ENCODE measurements around the gene ARMC3. TPM values are rescaled to one million over a fixed set of nuclear protein-coding genes. Genes with fewer than 3 reads are reported as not detected.

Gene ARMC3
- total RNA-seq, 1 experiment from 2014 or later: not detected

DNA sequence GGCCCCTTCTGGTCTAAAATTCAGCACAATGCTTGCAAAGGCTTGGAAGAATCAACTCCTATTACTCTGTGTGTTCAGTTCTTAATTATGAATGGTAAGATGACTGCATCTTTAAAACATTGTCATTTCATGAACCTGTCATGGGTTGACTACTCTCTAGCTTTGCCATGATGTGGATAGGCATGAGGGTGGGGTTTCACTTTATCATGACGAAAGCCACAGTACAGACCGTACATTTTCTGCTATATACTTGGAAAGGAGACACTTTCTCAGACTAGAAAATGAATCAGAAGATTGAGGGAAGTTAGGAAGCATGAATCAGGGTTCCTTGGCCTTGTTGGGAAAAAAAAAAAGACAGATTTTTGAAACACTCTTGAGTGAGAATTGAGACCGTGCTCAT is 147.8 kb downstream of the ARMC3 start:
- no peak for DNase-seq (ENCODE audit: low read depth)

DNA sequence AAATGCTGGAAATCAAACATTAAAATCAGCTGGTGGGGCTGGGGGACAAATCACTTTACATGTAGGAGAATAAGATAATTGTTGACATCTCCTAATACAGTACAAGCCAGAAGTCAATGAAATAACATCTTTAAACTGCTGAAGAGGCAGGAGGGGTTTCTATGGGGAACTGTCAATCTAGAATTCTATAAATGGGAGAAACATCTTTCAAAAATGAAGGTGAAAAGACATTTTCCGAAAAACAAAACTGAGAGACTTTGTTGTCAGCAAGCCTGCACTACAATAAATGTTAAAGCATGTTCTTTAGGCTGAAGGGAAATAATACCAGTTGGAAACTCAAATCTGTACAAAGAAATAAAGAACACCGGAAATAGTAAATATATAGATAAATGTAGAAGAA is 150.3 kb downstream of the ARMC3 start:
- no peak for DNase-seq (ENCODE audit: low read depth)

DNA sequence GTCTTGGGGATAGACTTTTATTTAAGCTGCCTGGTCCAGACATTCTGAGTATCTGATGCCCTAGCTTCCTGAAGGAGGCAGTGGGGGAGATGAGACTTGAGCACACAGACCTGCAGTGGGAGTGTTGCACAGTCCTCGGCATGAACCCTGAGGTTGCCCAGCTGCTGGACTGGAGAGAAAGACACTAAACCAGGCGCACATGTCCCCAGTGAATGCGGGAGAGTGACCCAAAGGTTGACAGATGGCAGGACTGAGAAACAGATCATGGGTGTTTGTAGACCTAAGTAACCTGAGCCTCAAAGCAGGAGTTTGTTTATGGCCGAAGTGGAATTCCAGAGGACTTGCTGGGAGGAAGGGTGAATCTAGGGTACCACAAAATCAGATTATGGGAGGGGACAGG is 151.8 kb downstream of the ARMC3 start:
- no peak for DNase-seq (ENCODE audit: low read depth)

DNA sequence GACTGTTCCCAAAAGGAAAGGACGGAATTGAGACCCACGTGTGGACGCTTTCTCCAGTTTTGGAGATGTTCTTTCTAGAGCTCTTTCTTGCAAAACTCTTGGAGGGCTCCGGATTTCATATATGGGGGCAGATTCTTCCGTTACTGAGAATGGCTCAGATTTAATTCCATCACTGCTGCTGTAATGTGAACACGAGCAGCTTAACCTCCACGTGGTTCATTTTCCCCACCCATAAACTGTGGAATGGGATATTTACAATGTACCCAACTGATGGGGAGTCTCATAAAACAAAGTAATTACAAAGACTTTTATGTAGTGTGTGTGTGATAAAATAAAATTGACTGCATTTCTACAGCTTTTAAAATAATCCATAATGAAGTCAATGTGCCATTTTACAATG is 152.4 kb downstream of the ARMC3 start:
- DNase-seq (ENCODE audit: low read depth): no peak

DNA sequence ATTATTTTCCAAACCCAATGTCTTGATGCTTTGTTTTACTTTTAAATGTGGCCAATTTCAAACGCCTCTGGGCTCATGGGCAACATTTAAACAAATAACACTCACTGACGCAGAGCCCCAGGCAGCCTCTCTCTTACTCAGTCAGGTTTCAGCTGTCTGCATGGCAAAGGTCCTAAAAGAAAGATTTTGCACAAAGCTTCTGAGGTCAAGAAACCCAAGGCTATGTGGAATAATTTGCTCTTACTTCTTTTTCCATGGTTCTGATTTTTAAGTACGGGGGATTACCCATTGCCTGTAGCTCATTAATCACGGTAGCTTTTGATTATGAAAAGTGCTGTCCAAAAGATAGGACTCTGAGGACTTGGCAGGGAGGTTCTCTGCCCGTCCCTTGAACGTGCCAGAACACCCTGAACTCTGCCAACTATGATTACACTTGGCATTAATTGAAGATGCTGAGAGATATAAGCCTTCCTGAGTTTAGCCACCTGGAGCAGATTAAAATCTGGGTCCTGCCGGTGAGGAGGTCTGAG is 153.4 kb downstream of the ARMC3 start:
- DNase-seq (ENCODE audit: low read depth): peak; percentile 19

DNA sequence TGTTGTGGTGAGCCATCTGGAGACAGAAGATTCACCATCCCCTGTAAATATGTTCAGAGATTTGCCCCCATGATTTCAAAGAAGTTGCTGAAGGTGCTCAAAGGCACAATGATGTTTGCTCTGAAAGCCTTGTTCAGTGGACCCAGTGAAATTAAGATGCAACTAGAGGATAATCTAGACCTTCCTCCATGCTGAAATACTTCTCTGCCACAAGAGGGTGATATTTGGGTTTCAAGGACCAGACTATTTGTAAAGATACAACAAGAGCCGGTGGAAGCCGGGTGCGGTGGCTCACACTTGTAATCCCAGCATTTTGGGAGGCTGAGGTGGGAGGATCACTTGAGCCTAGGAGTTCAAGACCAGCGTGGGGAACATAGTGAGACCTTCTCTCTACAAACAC is 154.0 kb downstream of the ARMC3 start:
- DNase-seq (ENCODE audit: low read depth): no peak

Other genes with a start within 250 kb of the ARMC3 start
- gene PIP4K2A, start 213.5 kb upstream of the ARMC3 start, total RNA-seq (2014; rRNA removed): 31.3 and 33.3 TPM in 2 replicates
- gene MSRB2, start 167.5 kb downstream of the ARMC3 start, total RNA-seq (2014; rRNA removed): 18.9 and 23.7 TPM in 2 replicates